GM12872 (cell line): ENCODE measurements around the gene MXI1.
A peak's percentile ranks its signal among the peaks of the same experiment; 100 is the strongest.

ENCODE experiments used
- TF ChIP-seq, protein P1 (sequence below): IDR thresholded peaks from 3 replicates; pipeline ENCODE4 v1.5.1; 2011; ENCODE audit warnings: low read depth, mild to moderate bottlenecking, low read length, moderate library complexity; ENCODE audit not compliant: insufficient read depth

MXI1 gene

DNA sequence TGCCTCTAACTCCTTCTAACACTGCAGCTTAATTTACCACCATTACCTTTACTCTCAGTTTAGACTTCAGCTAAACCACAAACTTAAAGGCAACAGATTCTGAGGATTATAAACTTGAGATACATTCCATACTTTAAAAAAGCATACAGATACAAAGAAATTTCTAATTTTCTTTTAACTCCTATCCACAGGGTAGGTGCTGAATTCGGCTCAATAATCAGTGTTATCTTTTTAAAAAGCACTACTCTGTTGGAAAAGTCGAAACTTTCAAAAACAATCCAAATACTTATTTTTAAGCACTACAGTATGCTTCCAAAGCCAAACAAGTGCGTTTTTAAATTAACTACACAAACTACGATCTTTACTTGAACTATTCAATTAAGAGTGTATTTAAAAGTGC, 96.3 kb downstream of the MXI1 start:
- TF ChIP-seq, protein P1, sequence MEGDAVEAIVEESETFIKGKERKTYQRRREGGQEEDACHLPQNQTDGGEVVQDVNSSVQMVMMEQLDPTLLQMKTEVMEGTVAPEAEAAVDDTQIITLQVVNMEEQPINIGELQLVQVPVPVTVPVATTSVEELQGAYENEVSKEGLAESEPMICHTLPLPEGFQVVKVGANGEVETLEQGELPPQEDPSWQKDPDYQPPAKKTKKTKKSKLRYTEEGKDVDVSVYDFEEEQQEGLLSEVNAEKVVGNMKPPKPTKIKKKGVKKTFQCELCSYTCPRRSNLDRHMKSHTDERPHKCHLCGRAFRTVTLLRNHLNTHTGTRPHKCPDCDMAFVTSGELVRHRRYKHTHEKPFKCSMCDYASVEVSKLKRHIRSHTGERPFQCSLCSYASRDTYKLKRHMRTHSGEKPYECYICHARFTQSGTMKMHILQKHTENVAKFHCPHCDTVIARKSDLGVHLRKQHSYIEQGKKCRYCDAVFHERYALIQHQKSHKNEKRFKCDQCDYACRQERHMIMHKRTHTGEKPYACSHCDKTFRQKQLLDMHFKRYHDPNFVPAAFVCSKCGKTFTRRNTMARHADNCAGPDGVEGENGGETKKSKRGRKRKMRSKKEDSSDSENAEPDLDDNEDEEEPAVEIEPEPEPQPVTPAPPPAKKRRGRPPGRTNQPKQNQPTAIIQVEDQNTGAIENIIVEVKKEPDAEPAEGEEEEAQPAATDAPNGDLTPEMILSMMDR: no peak

DNA sequence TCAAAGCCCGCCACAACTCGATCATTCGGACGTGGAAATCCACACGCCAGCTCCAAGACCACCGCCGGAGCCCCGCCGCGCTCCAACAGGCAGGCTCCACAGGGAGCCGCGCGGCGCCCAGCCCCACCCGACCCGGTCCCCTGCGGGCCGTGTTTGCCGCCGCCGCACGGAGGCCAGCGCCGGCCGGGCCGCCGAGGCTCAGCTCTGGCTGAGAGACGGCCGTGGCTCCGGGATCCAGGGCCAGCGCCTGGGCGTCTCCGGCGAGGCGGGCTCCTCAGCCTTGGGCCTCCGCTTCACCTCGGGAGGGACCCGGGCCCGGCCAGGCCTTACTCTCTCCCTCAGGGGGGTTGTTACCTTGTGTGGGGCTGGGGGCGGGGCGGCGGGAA, 97.0 kb downstream of the MXI1 start:
- TF ChIP-seq, protein P1: no peak

DNA sequence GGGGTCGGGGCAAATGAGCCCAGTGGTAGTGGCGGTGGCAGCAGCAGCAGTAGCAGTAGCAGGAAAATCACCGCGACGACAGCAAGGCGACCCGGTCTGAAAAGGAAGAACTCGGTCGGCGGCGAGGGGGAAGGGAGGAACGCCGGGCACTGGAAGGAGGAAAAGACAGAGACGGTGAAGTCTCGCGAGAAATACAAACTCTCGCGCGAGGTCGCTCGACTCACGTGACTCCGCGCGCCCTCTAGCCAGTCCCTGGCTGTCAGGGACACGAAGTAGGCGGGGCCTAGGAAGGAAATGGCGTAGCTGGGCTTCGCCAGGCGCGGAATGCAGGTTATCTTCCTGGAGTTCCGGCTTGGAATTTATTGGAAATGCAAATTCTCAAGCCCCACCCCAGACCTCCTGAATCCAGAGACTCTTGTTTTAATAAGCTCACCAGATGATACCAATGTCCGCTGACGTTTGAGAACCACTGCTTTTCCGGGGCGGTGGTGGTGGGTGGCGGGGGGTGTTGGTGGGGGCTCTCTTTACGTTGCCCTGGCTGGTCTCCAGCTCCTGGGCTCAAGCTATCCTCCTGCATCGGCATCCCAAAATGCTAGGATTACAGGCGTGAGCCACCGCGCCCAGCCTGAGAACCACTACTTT, 97.5 kb downstream of the MXI1 start, which contains the start of gene SMNDC1:
TSS of gene SMNDC1 (minus strand) at position 141 of the 642 bp plus-strand sequence. CDS start 1,333 bp downstream, outside the sequence.
- TF ChIP-seq, protein P1: no peak

DNA sequence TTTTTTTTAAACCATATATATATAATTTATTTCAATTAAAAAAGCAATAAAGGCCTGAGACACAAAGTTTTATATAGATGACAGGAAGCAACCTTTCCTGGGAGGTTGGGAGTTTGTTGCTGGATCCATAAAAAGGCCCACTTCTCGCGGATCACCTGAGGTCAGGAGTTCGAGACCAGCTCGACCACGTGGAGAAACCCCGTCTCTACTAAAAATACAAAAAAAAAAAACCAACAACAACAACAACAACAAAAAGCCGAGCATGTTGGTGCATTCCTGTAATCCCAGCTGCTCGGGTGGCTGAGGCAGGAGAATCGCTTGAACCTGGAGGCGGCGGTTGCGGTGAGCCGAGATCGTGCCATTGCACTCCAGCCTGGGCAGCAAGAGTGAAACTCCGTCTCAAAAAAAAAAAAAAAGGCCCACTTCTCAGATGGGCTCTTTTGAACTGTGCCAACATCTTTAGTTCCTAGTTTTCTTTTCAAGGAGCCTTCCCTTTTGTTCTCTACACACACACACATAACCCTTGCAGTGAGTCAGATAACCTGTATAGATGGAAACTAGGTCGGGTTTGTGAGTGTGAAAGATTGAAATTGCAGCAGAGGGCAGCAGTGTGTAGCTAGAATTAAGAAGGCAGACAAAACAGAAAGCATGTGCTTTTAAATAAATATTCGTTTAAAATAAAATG, 98.5 kb downstream of the MXI1 start:
- TF ChIP-seq, protein P1: peak; percentile 55

DNA sequence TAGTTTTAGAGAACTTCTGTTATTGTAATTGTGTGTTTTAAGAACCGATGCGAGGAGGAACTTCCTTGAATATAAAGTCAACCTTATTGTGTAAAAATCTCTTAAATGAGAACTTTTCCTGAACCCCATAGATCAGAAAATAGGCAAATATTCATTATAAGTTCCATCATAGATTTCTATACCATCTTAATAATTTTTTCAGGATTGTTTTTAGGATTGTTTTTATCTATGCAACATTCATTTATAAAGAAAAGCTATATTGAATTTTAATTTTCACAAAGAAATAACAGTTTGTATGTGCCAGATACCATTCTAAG, 99.0 kb downstream of the MXI1 start:
- TF ChIP-seq, protein P1: no peak

DNA sequence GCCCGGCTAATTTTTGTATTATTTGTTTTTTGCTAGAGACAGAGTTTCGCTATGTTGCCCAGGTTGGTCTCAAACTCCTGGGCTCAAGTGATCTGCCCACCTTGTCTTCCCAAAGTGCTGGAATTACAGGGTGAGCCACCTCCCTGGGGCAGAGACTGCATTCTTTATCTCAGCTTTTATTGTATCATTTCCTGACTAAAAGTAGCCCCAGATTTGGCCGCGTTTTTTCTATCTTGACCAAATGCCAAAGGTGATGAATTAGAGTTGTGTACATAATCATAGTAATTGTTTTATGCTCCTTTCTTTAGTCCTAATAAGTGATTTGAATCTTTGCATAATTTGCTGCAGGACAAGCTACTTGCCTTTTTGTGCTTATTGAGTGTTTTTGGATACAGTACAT, 100.4 kb downstream of the MXI1 start:
- TF ChIP-seq, protein P1: no peak

DNA sequence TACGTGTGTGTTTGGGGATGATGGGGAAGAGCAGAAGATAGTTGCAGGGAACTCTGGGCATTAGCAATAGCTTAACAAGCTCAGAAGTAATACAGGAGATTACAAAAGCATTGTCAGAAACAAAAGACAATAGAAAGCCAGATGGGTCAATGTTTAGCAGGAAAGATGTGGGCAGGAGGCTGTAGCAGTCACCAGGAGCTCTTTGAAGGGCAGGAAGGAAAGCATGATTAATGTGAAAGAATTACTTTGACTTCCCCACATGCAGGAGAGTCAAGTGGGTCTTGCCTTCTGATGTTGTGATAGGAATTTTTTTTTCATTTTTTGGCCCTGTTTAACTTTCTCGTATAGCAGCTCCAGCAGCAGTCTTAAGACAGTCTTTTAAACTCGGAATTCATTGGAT, 103.3 kb downstream of the MXI1 start:
- TF ChIP-seq, protein P1: no peak
